Measurements from ENCODE around the gene THADA. TPM values are rescaled to one million over a fixed set of nuclear protein-coding genes. Genes with fewer than 3 reads are reported as not detected.

THADA gene
- total RNA-seq, 4 donors from 2014 or later, result 26.2 to 58.3 (median 29.7) TPM

DNA sequence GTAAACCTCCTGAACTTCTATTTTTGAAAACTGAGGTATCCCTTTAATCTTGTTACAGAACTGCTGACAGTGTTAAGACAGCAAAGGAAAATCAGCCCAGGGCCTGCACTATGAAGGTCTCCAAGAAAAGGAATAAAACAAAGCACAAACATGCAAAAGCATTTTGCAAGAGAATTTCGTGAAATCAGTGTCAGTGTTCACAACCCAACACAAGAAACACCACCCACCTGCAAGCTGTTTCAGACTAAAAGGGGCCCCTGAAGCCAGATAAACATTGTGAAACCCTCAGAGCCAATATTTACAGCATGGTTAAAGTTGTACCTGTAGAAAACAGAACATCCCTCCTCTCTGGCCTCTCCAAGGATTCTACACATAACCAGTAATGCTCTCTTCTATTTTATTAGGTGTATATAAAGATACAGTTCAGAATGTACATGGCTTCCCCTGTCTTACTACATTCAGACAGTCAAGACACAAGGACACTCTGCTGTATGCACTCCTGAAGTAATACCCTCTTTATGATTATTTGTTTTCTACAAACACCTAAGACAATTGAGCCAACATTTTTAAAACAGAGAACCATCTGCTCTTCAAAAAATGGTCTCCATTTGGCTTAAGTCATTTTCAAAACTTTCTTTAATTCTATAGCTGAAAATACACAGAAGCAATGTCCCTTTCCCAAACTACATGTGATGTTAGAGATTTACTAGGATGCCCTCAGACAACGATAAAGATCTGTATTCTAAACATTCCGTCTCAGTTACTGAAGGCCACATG, 219.9 kb downstream of the THADA start:
- no peaks in the 10 kb centered on the region for H3K9me3 ChIP-seq
- 69% methylated on average over 3 of the region's 3 CpGs for WGBS
- DNase-seq (ENCODE audit: low spot score in 2 of 2), result no peak

DNA sequence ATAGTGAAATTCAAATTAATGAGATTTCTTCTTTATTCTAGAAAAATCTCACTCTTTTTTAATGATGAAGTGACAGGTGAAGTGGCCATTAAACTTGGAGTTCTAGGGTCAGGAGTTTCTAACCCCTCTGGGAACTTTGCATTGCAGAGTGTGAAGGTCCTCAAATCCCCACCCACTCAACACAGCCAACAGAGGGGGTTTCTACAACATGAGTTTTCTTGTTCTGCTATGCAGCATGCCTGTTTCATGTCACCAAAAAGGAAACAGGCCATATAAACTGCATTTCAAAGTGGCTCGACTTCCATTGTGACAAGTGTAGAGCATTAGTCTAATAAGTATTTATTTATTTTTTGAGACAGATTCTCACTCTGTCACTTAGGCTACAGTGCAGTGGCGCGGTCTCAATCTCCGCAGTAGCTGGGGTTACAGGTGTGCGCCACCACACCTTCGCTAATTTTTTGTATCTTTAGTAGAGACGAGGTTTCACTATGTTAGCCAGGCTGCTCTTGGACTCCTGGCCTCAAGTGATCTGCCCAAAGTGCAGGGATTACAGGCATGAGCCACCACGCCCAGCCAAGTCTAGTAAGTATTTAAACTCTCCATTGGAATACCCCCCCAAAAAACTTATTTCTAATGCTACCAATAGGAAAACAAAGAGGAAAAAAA, 223.3 kb downstream of the THADA start:
- H3K9me3 ChIP-seq, result no peaks in the 10 kb centered on the region
- no peak for DNase-seq (ENCODE audit: low spot score in 2 of 2)
- H3K4me1 ChIP-seq, result peaks cover 26% of the 10 kb centered on the region
- H3K4me3 ChIP-seq, result no peak overlapping the region
- H3K36me3 ChIP-seq, result no peaks in the 10 kb centered on the region
- no peaks in the 10 kb centered on the region for H3K27me3 ChIP-seq
- TF ChIP-seq EP300 (IDR thresholded peaks at IDR 0.05) (no peak), POLR2A (IDR thresholded peaks at IDR 0.05) (no peak), POLR2AphosphoS5 (IDR thresholded peaks at IDR 0.05) (no peak)
- TF ChIP-seq, protein P1, sequence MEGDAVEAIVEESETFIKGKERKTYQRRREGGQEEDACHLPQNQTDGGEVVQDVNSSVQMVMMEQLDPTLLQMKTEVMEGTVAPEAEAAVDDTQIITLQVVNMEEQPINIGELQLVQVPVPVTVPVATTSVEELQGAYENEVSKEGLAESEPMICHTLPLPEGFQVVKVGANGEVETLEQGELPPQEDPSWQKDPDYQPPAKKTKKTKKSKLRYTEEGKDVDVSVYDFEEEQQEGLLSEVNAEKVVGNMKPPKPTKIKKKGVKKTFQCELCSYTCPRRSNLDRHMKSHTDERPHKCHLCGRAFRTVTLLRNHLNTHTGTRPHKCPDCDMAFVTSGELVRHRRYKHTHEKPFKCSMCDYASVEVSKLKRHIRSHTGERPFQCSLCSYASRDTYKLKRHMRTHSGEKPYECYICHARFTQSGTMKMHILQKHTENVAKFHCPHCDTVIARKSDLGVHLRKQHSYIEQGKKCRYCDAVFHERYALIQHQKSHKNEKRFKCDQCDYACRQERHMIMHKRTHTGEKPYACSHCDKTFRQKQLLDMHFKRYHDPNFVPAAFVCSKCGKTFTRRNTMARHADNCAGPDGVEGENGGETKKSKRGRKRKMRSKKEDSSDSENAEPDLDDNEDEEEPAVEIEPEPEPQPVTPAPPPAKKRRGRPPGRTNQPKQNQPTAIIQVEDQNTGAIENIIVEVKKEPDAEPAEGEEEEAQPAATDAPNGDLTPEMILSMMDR (IDR thresholded peaks at IDR 0.05), result no peak
- no peak overlapping the region for H3K27ac ChIP-seq
- WGBS, result 96% methylated on average over 8 of the region's 8 CpGs

More for the DNA sequence above, 219.9 kb downstream of the THADA start:
- no peak overlapping the region for H3K4me3 ChIP-seq
- H3K27me3 ChIP-seq, result no peaks in the 10 kb centered on the region
- no peak overlapping the region for H3K27ac ChIP-seq
- peaks cover 7% of the 10 kb centered on the region for H3K4me1 ChIP-seq
- no peaks in the 10 kb centered on the region for H3K36me3 ChIP-seq
- TF ChIP-seq EP300 (IDR thresholded peaks at IDR 0.05) (no peak), POLR2AphosphoS5 (IDR thresholded peaks at IDR 0.05) (no peak), POLR2A (IDR thresholded peaks at IDR 0.05) (no peak)
- TF ChIP-seq, protein P1 (IDR thresholded peaks at IDR 0.05), result no peak

DNA sequence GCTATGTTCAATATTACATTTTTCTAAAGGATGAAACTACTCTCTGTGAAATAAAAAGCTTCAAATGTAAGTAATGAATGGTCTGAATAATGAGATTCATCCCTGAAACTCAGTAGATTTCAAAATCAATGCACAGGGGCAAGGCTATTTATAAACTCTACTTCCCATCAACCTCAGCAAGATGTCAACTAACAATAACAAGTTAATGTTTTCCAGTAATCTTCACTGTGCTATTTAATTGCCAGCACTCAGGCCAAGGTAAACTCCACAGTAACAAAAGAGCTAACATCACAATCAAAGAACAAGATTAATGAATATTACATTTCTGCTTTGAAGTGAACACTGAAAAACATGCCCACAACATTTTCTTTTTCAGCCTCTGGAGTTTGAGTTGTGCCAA, 225.1 kb downstream of the THADA start:
- H3K9me3 ChIP-seq, result no peaks in the 10 kb centered on the region
- H3K27me3 ChIP-seq, result no peaks in the 10 kb centered on the region
- DNase-seq (ENCODE audit: low spot score in 2 of 2), result no peak
- no peaks in the 10 kb centered on the region for H3K36me3 ChIP-seq
- H3K27ac ChIP-seq, result no peak overlapping the region
- H3K4me1 ChIP-seq, result peaks cover 26% of the 10 kb centered on the region
- no peak for TF ChIP-seq POLR2A (IDR thresholded peaks at IDR 0.05)
- TF ChIP-seq, protein P1 (IDR thresholded peaks at IDR 0.05), result no peak
- no peak for TF ChIP-seq EP300 (IDR thresholded peaks at IDR 0.05)
- TF ChIP-seq POLR2AphosphoS5 (IDR thresholded peaks at IDR 0.05), result no peak
- no peak overlapping the region for H3K4me3 ChIP-seq

DNA sequence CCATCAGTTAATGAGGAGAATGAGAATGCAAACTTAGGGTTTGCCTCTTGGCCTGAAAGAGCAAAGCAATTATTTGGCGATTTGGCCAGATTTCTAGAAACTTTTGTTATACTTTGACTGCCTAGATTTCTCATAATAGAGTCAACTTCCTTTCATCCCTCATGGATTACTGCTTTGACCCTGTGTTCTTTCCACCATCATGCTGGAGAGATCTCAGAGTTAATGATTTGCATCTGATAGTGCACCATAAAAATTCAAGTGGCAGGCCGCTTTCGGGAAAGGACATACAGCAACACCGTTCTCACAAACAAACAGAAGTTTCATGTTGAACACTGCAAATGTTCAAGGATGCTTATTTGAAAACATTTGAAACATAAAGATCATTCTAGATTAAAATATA, 225.7 kb downstream of the THADA start:
- H3K27me3 ChIP-seq, result no peaks in the 10 kb centered on the region
- DNase-seq (ENCODE audit: low spot score in 2 of 2), result no peak
- peaks cover 22% of the 10 kb centered on the region for H3K4me1 ChIP-seq
- H3K4me3 ChIP-seq, result no peak overlapping the region
- TF ChIP-seq, protein P1 (IDR thresholded peaks at IDR 0.05), result no peak
- no peak for TF ChIP-seq POLR2A (IDR thresholded peaks at IDR 0.05)
- TF ChIP-seq EP300 (IDR thresholded peaks at IDR 0.05), result no peak
- TF ChIP-seq POLR2AphosphoS5 (IDR thresholded peaks at IDR 0.05), result no peak
- H3K9me3 ChIP-seq, result no peaks in the 10 kb centered on the region
- H3K36me3 ChIP-seq, result no peaks in the 10 kb centered on the region
- no peak overlapping the region for H3K27ac ChIP-seq
- WGBS, result 85% methylated on average over 4 of the region's 4 CpGs

Data from suprapubic skin (tissue), 4 donors.